OCI-LY3 (cell line): Measurements from ENCODE around the gene TMCC1.

Source experiments
- H2AFZ ChIP-seq: fragments of 200-600, 300-600 bp; shearing (Covaris generic); 2 replicates; pipeline ENCODE4 v1.6.0; 2014; ENCODE audit warnings: antibody characterized with exemption, low read depth, low read length
- H3K27ac ChIP-seq: fragments of 200-600, 300-600 bp; sonication (generic); 2 replicates; pipeline ENCODE4 v1.5.1; 2014; ENCODE audit warnings: mild to moderate bottlenecking, low read length, moderate library complexity, mixed read lengths
- H3K27me3 ChIP-seq: fragments of 200-600, 300-600 bp; sonication (generic); 2 replicates; pipeline ENCODE4 v1.6.1; 2014; ENCODE audit warnings: low read depth, low read length, mixed read lengths
- H3K36me3 ChIP-seq: fragments of 200-600, 300-600 bp; sonication (generic); replicated peaks from 2 replicates; pipeline ENCODE3; 2014; ENCODE audit warnings: low read depth, low read length, mixed read lengths
- H3K4me1 ChIP-seq: fragments of 300-600, 200-600 bp; sonication (generic); 2 replicates; pipeline ENCODE4 v1.6.1; 2014; ENCODE audit warnings: low read length, mixed read lengths
- H3K4me2 ChIP-seq: fragments of 200-600, 300-600 bp; sonication (generic); 2 replicates; pipeline ENCODE4 v1.6.1; 2014; ENCODE audit warnings: low read length, mixed read lengths
- H3K4me3 ChIP-seq: fragments of 300-600, 200-600 bp; sonication (generic); 2 replicates; pipeline ENCODE4 v1.5.1; 2014; ENCODE audit warnings: antibody characterized with exemption, mild to moderate bottlenecking, low read length, moderate library complexity
- H3K79me2 ChIP-seq: fragments of 300-600, 200-600 bp; shearing (Covaris generic); 2 replicates; pipeline ENCODE4 v1.6.1; 2014; ENCODE audit warnings: mild to moderate bottlenecking, low read length, mixed read lengths
- H3K9ac ChIP-seq: fragments of 300-600, 200-600 bp; shearing (Covaris generic); 2 replicates; pipeline ENCODE4 v1.6.0; 2014; ENCODE audit warnings: mild to moderate bottlenecking, low read length, moderate library complexity
- H3K9me3 ChIP-seq: fragments of 200-600, 300-600 bp; shearing (Covaris generic); 2 replicates; pipeline ENCODE4 v1.6.1; 2014; ENCODE audit warnings: low read length, mixed read lengths; ENCODE audit not compliant: insufficient read depth
- H4K20me1 ChIP-seq: fragments of 200-600, 300-600 bp; sonication (generic); 2 replicates; pipeline ENCODE4 v1.6.1; 2016; ENCODE audit warnings: low read length, mixed read lengths; ENCODE audit not compliant: insufficient read depth
- EZH2phosphoT487 ChIP-seq: fragments of 200-600 bp; shearing (Covaris generic); IDR thresholded peaks from 2 replicates; pipeline ENCODE4 v1.6.1; 2018; ENCODE audit warnings: antibody characterized with exemption, mixed run types, low read depth
- TF ChIP-seq, protein P1 (sequence below): fragments of 200-600, 300-600 bp; sonication (generic); IDR thresholded peaks from 2 replicates; pipeline ENCODE4 v1.5.1; 2014; ENCODE audit warnings: antibody characterized with exemption, low read length, low read depth

Gene TMCC1

DNA sequence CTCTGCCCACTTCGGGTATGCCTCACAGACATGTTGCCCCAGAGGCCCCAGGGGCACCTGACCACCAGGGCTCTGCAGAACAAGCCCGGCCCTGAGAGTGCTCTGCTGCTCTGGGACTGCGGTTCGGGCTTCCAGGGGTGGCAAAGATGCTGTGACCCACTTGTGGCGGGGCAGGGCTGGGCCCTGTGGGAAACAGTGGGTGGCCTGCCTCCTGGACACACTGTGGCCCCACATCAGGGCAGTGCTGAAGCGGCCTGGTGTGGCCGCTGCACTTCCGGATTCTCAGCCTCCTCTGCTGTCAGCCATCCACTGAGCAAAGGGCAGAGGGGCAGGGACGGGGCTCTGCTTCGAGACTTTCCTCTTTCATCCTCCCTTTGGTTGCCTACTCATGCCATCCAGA lies 260.5 kb downstream of the TMCC1 start:
- no peaks in the 10 kb centered on the region for H3K79me2 ChIP-seq
- H3K4me3 ChIP-seq: no peak overlapping the region
- H3K27ac ChIP-seq: no peak overlapping the region
- no peaks in the 10 kb centered on the region for H4K20me1 ChIP-seq
- H3K4me2 ChIP-seq: no peak overlapping the region
- no peaks in the 10 kb centered on the region for H3K36me3 ChIP-seq
- no peak overlapping the region for H3K9ac ChIP-seq
- H2AFZ ChIP-seq: no peak overlapping the region
- TF ChIP-seq EZH2phosphoT487: no peak
- TF ChIP-seq, protein P1, sequence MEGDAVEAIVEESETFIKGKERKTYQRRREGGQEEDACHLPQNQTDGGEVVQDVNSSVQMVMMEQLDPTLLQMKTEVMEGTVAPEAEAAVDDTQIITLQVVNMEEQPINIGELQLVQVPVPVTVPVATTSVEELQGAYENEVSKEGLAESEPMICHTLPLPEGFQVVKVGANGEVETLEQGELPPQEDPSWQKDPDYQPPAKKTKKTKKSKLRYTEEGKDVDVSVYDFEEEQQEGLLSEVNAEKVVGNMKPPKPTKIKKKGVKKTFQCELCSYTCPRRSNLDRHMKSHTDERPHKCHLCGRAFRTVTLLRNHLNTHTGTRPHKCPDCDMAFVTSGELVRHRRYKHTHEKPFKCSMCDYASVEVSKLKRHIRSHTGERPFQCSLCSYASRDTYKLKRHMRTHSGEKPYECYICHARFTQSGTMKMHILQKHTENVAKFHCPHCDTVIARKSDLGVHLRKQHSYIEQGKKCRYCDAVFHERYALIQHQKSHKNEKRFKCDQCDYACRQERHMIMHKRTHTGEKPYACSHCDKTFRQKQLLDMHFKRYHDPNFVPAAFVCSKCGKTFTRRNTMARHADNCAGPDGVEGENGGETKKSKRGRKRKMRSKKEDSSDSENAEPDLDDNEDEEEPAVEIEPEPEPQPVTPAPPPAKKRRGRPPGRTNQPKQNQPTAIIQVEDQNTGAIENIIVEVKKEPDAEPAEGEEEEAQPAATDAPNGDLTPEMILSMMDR: no peak
- 0 out of 2 replicates have a peak, but pooled peaks cover 3% of the 10 kb centered on the region for H3K27me3 ChIP-seq
- peaks cover 4% of the 10 kb centered on the region; the same call in 1 of the 2 replicates for H3K4me1 ChIP-seq
- no peaks in the 10 kb centered on the region for H3K9me3 ChIP-seq

DNA sequence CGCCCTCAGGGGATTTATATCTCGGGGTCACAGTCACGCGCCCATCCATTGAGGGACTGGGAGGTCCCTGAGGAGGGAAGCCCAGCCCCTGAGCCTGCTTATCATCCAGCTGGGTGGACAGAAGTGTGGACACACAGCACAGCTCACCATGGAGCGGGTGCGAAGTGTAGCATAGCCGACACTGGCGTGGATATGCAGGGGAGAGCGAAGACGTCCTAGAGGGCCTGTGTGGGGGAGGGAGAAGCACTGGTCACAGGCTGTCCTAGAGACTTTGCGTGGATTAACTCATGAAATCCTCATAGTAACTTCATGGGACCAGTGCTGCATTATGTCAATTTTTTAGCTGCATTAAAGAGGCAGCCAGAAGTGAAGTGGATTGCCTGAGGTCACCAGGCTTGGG lies 261.0 kb downstream of the TMCC1 start:
- Histone ChIP-seq H3K4me2 (no peak overlapping the region), H3K79me2 (no peaks in the 10 kb centered on the region), H2AFZ (no peak overlapping the region), H3K36me3 (no peaks in the 10 kb centered on the region), H3K4me3 (no peak overlapping the region), H3K9ac (no peak overlapping the region), H3K9me3 (no peaks in the 10 kb centered on the region), H3K4me1 (peaks cover 4% of the 10 kb centered on the region; the same call in 1 of the 2 replicates), H4K20me1 (no peaks in the 10 kb centered on the region), H3K27me3 (0 out of 2 replicates have a peak, but pooled peaks cover 3% of the 10 kb centered on the region), H3K27ac (no peak overlapping the region)
- TF ChIP-seq, protein P1: no peak
- no peak for TF ChIP-seq EZH2phosphoT487

DNA sequence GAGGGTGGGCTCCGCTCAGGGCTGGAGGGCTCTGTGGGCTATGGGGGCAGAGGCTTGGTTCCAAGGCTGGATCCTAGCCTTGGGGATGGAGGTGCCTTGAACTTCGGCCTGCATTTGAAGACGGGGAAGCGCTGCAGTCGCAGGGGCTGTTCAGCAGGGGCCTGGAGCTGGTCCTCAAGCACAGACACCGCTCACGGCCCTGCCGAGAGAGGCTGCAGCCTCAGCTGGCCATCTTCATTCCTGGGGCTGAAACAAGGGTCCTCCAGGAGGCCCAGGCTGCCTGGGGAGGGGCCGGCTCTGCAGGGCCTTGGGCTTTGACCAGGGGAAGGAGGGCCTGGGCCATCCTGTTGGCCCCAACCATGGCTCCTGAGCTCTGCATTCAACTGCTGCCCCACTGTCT lies 261.5 kb downstream of the TMCC1 start:
- H3K4me1 ChIP-seq: peaks cover 4% of the 10 kb centered on the region; the same call in 1 of the 2 replicates
- H3K79me2 ChIP-seq: no peaks in the 10 kb centered on the region
- no peak overlapping the region for H3K4me2 ChIP-seq
- H3K9ac ChIP-seq: no peak overlapping the region
- TF ChIP-seq, protein P1: no peak
- TF ChIP-seq EZH2phosphoT487: no peak
- H2AFZ ChIP-seq: no peak overlapping the region
- 0 out of 2 replicates have a peak, but pooled peaks cover 3% of the 10 kb centered on the region for H3K27me3 ChIP-seq
- H3K36me3 ChIP-seq: no peaks in the 10 kb centered on the region
- H3K9me3 ChIP-seq: no peaks in the 10 kb centered on the region
- H4K20me1 ChIP-seq: no peaks in the 10 kb centered on the region
- no peak overlapping the region for H3K27ac ChIP-seq
- no peak overlapping the region for H3K4me3 ChIP-seq

DNA sequence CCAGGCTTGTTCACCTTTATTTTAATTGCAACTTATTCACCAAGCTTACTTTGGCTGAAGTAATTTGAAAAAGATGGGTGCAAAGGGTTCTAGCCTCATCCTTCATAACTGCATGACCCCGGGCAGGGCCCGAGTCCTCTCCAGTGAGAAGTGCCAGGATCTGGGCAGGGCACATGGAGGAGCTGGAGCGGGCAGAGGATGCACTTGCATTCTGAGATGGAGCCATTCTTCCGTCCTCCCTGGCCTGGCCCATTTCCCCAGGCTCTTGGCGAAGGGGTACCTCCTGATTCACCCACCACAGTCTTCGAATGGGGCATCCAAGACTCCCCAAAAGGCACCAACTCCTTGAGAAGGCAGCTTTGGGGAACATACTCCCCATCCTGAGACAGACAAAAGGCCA lies 264.5 kb downstream of the TMCC1 start:
- no peak overlapping the region for H2AFZ ChIP-seq
- no peak overlapping the region for H3K9ac ChIP-seq
- H3K79me2 ChIP-seq: no peaks in the 10 kb centered on the region
- H3K36me3 ChIP-seq: no peaks in the 10 kb centered on the region
- no peak overlapping the region for H3K4me3 ChIP-seq
- no peaks in the 10 kb centered on the region for H4K20me1 ChIP-seq
- H3K27me3 ChIP-seq: no peaks in the 10 kb centered on the region
- H3K27ac ChIP-seq: no peak overlapping the region
- H3K9me3 ChIP-seq: no peaks in the 10 kb centered on the region
- H3K4me2 ChIP-seq: no peak overlapping the region
- TF ChIP-seq, protein P1: no peak
- no peak for TF ChIP-seq EZH2phosphoT487
- peaks cover 8% of the 10 kb centered on the region for H3K4me1 ChIP-seq
